CMK (cell line): ENCODE data around the gene SNX10.

Experiments used
- DNase-seq: peaks from one replicate; pipeline ENCODE4 v3.0.0-alpha.2; 2010; ENCODE audit warnings: low read depth

The SNX10 gene

DNA sequence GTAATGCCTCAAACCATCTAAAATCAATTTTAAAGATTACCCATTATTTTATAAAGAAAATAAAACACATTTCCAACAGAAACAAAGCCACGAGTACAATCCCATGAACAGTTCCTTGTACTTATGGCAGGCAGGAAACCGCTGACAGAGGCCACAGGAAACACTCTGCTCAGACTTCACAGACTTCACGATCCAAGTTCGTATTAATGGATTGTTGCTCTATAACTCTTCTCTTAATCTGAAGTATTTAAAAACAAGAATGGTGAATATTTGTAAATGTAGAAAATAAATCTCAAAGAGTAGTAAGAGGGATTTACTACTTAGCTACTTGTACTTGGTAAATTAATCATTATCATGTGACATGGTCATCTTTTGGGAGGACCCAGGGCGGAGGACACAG, 78.3 kb downstream of the SNX10 start:
- no peak for DNase-seq

DNA sequence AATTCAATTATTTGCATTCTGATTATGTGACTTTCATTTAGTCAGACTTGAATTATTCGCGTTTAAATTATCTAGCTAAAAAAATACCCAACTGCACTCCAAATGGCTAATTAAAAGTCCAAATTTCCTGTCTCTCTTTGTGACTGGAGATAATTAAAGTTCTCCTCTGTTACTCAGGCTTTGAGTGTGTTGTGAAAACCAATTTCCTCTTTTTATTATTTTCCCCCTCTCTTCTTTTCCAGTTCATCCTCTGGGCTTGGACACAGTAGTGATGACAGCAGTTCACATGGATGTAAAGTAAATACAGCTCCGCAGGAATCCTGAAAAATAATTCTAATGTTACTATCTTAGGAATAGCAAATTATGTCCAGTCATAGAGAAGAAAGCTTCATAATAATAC, 80.6 kb downstream of the SNX10 start:
- no peak for DNase-seq

DNA sequence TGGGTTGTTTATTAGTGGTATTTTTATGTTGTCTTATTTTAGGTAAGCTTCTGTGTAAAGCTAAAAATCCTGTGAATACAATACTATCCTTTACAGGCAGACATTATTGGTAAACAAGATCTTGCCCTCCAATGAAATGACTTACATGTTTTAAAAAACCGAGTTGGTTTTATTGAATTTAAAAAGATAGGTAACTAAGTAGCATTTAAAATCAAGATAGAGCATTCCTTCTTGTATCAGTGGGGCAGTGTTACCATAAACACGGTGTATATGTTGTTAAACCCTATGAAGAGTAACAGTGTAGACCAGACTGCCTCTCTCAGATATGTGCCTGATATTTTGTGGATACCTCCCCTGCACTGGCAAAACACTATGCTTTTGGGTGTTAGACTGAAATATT, 81.0 kb downstream of the SNX10 start:
- no peak for DNase-seq

DNA sequence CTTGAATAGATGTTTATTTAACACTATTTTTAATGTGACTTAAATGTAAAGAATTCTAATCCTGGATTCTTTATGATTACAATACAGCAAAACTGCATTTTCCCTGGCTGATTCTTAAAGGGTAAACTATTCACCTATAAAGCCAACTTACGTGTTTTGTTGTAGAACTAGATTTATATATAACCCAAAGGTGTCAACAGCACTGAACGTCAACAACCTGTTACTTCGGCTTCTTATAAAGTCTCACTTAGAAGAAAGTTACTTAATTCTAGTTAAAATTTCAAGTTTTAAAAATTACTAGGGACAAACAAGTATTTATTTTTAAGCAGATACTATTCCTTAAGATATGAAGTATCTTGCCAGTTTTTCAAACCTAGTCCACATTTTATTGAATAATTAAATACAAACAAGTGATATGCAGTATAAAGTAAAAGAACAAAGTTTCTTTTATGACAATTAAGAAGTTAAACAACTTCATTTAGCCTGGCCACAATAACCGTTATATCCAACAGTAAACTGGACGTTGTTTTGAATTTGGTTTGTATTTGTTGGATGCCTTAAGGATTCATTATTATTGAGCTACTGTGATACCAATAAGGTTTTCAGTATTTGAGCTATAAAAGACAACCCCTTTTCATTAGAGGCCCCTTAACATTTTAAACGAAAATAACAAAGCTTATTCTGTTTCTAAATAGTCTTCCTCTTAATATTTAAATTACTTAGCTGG, 83.1 kb downstream of the SNX10 start:
- no peak for DNase-seq

DNA sequence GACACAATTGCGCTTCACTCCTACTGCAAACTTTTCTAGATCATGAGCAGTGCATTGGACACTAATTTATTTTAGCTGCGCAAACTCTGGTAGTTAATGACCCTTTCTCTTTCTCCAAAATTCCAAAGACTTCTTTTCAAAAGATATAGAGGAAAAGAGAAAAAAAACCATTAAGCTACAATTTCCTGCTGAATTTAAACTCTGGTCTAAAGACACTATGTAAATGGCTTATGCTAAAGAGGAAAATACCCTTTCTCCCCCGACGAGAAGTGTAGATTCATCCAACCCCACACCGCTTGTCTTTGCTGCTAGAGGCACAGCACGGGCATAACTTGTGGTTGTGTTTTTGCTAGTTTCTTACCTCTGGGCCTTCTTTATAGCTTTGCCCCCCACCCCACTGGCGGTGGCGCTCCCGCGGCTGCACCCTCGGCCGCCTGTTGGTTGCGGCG, 84.1 kb downstream of the SNX10 start:
- no peak for DNase-seq

DNA sequence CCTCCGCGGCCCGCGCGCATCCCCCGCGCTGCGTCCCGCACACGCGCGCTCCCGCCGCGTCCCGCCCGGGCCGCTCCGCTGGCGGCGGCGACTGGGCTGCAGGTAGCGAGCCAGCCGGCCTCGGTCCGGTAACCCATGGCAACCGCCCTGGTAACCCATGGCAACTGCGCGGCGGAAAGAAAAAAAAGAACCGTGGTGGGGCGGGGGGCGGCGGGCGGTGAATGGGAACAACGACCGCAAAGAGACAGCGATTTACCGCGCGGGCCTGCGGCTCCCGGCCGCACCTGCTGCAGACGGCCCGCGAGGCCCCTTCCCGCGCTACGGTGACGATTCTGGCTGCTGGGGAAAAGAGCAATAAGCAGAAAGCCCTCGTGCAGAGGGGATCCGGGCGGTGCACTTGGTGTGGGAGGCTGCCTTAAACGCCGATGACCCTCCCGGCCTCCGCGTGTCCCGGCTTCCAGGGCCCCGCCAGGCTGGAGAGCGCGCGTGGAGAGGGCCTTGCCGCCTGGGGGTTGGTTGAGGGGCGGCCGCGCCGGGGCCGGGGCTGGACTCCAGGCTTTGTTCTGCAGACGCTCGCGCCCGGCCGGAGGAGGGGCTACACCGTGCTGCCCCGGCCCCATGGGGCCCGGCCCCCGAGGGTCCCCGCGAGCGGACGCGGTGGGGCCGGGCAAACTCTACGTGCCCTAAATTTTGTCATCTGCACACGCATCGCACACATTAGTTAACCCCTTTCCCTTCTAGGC, 84.7 kb downstream of the SNX10 start:
- no peak for DNase-seq

DNA sequence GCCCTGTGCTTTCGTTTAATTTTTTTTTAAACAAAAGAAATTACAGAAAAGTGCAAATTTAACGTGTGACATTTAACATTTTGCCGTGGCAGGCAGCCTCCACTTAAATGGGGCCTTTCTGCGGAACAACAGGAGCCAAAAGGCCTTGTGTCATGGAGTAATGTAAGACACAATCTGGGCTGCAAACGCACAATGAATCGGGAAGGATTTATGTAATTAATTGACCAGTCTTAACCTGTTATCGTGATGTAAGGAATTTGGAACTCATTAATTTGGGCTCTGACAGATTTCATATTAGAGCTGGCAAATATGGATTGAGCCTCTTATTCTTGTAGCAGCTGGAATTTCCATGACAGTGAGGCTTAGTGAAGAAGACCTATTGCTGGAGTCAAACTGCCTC, 86.4 kb downstream of the SNX10 start:
- DNase-seq, result no peak

DNA sequence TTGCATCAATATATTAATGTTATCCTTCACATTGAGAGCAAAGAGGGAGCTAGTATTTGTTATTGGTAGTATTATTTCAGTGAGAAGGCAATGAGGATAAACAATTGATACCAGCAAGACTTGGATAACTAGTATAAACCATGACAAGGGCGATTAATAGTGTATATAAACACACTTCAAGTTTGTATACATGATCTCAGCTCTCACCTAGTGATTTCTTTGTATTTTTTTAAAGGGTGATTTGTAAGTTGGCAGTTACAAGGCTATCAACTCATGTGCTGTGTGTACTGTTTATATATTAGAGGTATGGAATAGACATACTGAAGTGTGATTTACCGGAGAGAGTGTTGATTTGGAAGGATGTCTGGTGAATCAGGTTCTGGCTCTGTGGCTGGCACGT, 88.0 kb downstream of the SNX10 start:
- no peak for DNase-seq

DNA sequence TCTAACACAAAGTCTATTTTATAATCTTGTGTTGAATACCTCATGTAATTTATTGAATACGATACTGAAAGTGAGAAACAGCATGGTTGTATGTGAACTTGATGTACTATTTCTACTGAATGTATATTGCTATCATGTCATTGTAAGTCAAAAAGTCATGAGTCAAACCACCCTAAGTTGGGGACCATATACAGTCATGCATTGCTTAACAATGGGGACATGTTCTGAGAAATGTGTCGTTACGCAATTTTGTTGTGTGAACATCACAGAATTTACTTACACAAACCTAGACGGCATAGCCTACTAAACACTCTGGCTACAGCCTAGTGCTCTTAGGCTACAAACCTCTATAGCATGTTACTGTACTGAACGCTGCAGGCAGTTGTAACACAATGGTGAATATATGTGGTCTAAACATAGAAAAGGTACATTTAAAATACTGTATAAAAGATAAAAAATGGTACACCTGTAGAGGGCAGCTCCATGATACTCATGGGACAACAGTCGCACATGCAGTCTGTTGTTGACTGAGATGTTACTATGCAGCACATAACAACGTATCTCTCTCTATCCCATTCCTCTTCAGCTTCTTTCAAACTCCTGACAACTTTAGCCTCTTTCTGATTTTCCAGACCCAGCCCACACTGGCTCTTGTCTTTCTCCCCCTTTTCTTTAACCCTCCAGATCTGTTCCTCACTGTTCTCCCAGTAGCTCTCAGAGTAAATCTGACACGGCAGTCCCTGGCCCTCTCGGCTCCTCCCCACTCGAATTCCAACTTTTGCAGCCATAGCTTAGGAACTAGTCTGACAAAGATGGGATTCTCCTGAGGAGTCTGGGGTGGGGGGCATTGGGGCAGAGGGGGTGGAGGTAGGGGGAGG, 90.1 kb downstream of the SNX10 start:
- DNase-seq, result no peak

DNA sequence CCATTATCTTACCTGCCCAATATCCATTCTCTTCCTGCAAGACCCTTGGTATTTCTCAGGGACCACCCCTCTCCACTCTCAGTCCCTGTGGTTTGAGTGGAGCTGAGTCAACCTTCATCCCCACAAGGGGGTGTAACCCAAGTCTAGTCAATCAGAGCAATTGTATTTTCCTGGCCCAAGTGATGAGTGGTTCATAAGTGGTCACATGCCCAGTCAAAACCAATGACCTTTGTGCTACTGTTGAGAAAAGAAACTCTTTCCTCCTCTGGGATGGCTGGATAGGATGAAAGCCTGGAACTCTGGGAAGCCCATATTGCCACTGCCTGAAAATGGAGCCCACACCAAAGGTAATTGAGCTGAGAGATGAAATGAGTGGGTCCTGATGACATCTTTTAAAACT, 93.6 kb downstream of the SNX10 start:
- no peak for DNase-seq

DNA sequence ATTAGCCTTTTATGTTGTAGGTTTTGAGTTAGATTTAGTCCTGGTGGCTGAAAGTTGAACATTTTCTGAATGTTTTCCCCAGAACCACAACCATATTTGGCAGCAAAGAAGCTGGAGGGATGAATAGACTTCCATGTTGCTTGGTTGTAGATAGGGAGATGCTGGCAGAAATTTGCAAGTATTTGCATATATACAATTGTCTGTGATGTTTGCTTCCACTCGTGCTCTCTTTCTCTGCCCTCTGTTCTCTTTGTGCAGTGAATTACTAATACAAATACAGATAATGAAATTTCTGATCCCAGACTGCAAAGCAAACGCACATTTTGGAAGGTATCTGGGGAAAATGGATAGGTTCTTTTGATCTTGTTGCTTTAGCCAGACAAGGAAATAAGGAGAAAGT, 96.1 kb downstream of the SNX10 start:
- no peak for DNase-seq

DNA sequence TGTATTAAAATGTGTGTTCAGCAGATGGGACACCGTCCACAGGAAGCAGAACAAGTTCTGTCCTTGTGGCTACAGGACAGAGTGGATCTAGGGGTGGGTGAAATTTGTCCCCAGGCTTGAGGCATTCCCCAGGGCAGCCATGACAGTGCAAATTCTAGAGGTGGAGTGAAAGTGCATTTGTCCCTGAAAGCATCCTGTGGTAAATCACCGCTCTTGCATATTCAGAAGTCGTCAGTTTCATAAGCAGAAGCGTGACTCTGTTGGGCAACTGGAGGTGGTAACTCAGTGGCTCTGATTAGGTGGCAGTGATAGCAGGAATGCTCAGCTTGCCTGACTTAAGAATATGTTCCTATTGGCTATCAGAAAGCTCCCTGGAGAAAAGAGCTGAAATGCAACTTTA, 96.6 kb downstream of the SNX10 start:
- no peak for DNase-seq

DNA sequence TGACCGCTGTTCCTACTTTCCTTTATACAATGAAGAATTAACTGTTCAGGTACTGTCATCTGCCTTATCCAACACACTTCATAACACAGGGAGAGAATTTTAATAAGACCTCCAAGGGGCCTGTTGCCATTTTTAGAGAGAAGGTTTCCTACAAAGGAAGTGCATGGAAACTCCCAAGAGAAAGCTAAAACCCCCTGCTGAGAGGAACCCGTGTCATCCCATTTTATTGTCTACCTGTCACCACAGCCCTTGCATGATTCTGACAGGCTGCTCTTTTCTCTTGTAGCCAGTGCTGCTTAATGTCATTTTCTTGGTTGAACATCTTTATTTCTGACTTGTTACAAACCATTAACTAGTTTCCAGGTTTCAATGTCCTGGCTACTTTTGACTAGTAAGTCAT, 98.4 kb downstream of the SNX10 start:
- DNase-seq, result no peak

DNA sequence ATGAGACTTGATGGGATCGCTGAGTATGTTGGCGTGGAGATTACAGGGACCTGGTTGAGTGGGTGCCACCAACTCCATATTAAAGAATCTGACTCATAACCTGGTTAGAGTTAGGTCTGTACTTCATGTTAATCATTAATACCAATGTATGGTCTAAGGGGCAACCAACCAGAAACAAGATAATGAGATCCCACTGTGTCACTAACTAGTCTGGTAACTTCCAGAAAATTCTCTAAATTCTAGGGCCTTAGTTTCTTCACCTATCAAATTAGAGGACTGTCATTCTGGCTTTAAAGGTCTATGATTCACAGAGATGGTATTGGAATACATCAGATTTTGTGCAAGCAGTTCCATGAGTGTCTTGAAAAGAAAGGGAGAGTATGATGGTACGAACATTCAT, 102.2 kb downstream of the SNX10 start:
- no peak for DNase-seq

DNA sequence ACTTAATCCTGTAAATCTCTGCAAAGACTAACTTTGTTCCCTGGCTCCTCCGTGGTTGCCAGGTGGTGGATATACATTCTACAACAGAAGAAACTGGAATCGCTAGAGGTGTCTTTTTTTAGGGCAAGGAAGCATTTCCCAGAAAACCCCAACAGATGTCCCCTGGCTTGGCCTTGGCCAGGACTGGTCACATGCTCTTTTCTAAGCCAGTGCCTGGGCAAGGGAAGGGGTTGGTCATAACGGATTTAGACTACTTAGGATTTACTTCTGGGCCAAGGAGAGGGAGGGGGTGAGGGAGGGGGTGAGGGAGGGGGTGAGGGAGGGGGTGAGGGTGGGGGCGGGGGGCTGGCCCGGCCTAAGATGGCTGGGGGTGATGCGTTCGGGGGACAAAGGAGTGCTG, 105.7 kb downstream of the SNX10 start:
- DNase-seq, result no peak

DNA sequence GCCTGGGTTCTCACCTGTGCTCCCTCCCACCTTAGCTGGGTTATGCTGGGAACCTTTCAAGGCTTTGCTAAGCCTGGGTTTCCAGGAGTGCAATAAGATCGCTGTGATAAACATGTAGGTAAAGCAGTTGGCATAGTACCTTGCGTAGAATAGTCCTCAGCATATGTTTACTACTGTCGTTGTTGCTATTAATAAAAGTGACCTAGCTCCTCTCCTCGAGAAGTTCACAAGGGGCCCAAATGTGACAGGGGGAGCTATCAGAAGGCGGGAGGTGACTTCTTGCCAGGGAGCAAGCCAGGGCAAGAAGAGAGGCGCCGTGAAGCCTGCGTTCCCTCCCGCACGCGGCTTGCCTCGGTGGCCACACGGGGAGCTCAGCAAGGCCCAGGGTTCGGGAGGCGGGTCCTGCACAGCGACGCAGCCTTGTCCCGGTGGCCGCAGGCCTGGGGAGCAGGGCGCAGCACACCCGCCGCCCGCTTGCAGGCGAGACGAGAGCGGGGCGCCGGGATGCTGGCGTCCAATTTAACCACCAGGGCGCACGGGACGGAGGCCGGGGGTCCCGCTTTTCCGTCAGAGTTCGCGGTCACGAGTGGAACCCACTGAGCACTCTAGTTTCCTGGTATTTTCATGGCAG, 106.2 kb downstream of the SNX10 start:
- peak; percentile 20 for DNase-seq

DNA sequence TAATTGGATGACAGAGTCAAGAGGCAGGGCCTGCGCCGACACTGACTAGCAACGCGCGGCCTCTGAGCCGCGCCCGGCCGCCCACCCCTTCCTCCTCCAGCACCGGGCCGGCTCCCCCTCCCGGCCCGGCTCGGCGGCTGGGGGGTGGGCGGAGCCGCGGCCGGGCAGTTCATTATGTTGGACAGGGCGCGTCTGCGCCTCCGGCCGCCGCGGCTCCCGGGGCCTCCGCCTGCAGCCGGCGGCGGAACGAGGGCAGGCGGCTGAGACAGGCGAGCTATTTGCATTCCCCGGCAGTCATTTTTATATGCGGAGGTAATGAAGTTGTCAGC, 106.7 kb downstream of the SNX10 start:
- no peak for DNase-seq

DNA sequence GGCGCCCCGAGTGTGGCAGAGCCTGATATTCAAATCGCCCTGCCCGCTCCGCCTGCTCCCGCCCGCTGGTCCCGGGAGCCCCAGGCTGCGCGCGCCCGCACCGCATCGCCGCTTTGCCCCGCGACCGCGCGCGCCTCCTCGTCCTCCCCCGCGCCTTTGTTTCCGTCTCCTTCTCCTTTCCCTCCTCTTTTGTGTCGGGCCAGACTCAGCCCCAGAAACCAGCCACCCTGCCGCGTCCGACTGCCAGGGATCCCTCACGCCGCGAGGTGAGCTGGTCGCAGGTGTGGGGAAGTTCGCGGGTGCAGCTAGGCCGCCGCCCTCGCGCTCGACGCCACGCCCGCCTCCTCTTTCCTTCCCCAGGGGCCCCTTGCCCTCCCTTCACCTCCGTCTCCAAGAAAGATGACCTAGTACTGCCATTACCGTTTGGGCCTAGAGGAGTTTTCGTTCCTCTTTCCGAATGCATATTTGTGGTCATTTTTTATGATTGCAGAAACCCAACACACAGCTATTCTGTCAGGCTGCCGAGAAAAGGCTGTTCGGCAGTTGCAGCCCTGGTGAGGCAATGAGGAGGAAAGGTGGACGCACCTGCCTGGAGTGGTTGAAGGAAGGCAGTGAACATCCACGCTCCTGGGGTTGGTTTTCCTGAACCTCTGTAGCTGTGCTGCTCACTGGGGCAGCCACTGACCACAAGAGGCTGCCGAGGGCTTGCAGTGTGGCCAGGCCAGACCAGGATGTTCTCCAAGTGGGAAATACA, 107.3 kb downstream of the SNX10 start:
- peak; percentile 27 for DNase-seq

DNA sequence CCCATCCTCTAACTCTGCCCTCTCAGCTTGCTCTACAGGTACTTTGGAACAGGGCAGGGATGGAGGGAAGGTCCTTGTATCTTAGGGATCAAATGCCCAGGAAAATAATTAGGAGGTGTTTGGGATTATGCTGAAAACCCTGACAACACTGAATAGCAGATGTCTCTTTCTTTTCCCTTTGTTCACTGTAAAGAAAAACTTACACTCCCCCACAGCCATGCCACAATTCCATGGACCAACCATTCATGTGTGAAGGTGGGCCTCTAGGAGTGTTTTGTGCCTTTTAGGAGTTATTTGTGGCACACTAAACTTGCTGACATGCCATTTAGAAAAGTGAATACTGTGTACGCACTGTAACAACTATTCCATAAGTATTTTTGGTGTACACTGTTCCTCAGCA, 108.1 kb downstream of the SNX10 start:
- no peak for DNase-seq

DNA sequence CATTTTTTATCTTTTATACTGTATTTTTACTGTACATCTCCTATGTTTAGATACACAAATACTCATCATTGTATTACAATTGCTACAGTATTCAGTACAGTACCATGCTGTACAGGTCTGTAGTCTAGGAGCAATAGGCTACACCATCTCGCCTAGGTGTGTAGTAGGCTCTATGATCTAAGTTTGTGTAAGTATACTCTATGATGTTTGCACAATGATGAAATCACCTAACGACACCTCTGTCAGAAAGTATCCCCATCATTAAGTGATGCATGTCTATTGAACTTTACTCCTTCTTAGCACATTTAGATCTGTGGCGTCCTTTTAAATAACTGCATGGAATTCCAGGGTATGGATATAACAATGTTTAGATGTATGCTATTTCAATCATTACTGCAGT, 112.0 kb downstream of the SNX10 start:
- no peak for DNase-seq

DNA sequence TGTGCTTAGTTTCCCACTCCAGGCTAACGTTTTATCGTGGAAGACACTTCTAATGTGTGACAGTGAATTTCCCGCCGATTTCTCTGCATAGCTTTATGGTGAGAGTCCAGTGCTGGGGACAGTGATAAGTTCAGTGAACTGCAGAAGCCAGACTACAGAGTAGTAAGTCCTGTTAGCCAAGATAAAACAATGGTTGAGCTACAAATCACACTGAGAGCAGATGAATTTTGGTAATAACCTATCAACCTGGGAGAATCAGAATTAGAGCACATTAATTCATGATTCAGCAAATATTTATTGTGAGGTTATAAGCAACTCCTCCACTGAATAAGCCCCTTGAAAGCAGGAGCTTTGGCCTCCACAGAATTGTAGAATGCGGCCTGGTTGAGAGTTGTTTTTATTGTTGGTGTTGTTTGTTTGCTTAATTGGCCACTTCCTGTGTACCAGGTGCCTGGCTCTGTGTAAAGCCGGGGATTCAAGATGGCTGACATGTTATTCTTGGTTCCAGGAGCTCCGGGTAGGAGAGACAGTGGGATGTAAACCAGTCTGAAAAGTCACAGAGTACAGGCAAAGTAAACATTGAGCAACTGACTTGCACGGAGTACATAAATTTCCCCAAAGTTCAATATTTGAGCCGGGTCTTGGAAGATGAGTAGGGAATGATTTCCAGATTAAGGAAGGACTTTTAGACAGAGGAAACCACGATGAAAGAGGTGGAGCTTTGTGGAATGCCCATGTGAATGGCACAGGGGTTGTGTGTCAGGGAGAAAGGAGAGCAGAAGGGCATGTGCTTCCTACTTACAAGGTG, 112.7 kb downstream of the SNX10 start:
- no peak for DNase-seq
